Activated T-cell treated with anti-CD3 and anti-CD28 coated beads for 48 hours (primary cell): ENCODE measurements around the gene MAP4K1.
"Not testable (repeated sequence)": the region's sequence is repeated elsewhere in the genome, so short reads cannot be mapped to it uniquely, and the experiment has no call there.

ENCODE experiments used
- DNase-seq: peaks from one replicate; pipeline ENCODE4 v3.0.0-alpha.2; 2020; ENCODE audit warnings: low read depth

MAP4K1 gene

DNA sequence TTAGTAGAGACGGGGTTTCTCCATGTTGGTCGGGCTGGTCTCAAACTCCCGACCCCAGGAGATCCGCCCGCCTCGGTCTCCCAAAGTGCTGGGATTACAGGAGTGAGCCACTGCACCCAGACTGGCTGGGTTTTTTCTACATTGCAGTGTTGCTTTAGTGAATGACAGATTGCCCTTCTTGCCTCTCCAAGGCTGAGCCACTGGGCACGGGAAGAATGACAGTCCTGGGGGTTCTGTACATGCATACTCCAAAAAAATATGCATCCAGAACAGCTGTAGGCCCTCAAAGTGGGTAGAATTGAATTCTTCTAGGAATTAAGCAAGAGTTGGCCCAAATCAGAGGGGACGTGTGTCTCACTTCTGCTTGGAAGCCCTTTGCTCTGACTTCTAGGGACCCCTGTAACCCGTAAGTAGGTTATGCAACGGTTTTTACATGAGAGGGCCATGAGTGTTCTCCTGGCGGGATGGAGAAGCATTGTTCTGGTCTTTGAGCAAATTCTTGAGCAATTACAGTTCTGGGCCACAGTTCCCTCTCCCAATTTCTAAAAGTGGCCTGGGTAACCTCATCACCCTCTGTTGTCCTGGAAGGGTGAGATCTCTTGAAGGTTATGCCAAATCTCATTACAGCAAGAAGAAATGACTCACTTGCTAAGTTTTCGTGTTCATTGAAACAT, 33.3 kb upstream of the MAP4K1 start:
- no peak for DNase-seq

DNA sequence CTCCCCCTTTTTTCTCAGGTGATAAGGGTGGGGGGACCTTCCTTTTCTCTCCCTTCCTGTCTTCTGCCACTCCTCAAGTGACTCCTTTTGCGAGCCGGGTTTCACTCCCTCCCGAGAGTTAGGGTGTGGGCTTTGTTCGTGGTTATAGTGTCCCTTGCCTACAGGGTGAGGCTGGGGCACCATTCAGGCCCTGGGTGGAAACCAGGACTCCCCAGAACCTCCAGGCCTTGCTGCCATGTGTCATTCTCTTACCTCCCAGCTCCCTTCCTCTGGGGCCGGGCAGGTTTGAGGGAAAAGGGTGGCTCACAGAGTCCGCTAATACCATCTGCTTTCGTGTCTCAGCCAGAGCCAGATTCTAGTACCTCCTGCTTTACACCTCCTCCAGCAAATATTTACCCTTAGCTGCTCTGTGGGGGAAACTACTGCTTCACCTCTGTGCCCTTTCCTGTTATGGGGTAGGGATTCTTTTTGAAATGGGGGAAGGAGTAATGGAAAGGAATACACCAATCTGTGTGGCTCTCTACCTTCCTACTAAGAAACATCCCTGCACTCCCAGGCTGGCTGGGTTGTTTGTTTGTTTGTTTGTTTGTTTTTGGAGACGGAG, 32.5 kb upstream of the MAP4K1 start:
- no peak for DNase-seq

DNA sequence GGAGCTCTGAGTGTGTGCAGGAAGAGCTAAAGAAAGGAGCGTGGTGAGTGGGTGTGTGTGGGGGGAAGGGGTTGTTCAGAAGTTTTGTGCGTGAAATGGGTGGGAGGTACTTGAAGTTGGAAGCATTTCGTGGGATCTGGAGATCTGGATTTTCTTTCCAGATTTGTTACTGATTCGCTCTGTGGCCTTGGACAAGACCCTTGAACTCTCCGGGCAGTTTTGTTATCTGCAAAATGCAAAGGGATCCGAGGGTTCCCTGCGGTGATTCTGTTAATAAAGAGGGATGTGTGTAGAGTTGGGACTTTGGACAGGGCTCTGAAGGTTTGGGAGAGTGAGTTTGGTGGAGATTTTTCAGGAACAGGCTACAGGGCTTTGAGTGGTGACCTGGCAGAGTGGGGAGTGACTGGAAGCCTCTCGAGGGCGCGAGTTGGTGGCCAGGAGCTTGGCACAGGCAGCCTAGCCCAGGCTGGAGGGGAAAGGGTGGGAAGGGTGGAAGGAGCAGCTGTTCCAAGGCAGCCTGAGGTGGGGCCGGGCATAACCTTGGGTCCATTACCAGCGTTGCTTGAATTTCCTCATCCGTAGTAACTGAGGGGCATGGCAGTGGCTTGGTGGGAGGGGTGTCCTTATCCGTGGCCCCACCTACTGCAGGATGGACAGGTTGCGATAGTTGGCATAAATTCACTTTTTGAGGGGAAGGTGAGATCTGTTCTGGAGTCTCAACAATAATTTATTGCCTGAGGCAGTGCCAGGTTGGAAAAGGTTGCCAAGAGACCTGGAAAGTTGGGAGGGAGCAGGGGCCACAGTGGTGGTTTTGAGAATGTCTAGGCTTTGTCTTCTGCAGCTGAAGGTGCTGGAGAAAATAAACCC, 31.8 kb upstream of the MAP4K1 start:
- no peak for DNase-seq

DNA sequence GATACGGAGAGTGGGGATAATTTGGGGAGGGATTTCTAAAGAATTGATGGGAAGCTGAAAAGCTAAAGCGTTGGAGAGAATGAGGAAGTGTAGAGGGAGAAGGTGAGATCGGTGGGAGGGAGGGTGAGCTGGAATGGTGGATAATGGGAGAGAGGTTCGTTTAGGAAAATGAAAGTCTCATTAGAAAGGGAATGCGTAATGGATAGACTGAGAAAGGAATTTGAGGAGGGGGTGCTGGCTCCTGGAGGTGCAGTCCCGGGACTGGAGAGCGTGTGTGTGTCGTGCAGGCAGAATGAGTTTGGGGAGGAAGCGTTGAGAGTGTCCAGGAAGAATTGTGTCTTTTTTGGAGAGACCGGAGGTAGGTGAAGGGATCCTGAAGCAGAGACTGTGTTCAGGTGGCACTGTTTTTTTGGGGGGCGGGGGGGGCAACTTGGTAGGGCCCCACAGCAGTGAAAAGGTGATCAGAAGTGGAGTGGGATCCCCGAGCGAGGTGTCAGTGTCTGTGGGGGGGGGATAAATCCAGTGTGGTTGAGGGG, 31.1 kb upstream of the MAP4K1 start:
- DNase-seq = no peak

DNA sequence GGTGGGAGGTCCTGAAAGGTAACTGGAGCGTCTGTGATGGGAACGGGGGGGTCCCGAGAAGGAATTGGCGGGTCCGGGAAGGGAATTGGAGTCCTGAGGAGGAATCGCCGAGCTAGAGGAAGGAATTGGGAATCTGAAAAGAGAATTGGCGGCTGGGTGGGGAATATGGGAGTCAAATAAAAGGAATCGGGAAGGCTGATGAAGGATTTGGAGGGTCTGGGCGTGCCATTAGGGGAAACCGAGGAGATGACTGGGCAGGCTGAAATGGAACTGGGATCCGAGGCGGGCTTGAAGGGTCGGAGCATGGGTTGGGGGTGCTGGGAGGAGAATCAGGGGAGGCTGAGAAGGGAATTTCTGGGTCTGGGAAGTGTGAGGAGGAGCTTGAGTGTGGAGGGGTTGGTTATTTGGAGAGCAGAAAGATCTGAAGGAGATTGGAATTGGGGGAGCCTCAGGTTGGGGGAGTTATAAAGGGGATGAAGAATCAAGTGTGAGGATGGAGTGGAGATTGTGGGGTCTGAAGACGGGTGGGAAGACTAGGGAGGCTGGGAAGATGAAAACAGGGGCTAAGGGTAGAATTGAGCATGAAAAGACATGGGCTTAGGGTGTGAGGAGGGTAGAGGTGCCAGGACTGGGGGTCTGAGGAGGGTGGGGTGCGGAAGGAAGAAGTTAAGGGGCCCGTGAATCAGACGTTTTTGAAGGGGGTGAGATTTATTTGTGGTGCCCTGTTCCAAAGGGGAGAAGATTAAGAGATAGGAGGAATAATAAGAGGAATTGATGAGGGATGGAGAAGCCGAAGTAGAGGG, 30.4 kb upstream of the MAP4K1 start:
- DNase-seq = no peak

DNA sequence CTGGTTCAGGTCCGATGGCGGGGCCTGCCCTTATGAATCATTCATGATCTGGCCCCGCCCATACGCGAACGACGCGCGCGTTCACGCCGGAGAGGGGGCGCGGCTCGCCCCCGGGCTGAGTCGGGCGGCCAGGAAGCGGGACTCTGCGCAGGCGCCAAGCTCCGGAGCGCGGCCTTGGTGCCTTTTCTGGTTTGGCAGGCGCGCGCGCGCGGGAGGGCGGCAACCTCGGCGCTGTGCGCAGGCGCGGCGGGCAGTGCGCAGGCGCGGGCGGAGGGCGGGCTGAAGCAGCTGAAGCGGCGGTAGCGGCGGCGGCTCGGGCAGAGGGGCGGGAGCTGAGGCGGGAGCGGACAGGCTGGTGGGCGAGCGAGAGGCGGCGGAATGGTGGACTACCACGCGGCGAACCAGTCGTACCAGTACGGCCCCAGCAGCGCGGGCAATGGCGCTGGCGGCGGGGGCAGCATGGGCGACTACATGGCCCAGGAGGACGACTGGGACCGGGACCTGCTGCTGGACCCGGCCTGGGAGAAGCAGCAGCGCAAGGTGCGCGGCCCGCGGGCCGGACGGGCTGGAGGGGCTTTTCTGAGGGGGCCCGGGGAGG, 29.7 kb upstream of the MAP4K1 start, which contains the start of gene ACTN4:
ACTN4 (plus strand) TSS at position 282 of the 598 bp plus-strand sequence; CDS start at position 379, 97 bp downstream.
- DNase-seq = peak; percentile 100

DNA sequence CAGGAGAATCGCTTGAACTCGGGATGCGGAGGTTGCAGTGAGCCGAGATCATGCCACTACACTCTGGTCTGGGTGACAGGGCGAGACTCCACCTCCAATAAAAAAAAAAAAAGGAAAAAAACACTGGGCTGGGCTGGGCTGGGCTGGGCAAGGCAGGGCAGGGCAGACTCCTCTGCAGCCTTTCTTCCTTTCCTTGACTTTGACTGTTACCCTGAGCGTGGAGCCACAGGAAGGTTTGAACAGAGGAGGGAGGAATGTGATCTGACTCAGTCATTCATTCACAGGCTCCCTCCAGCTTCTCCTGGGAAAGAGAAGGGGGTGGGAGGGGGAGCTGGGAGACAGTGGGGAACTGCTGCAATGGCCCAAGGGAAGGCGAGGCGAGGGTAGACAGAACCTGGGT, 27.0 kb upstream of the MAP4K1 start:
- no peak for DNase-seq

DNA sequence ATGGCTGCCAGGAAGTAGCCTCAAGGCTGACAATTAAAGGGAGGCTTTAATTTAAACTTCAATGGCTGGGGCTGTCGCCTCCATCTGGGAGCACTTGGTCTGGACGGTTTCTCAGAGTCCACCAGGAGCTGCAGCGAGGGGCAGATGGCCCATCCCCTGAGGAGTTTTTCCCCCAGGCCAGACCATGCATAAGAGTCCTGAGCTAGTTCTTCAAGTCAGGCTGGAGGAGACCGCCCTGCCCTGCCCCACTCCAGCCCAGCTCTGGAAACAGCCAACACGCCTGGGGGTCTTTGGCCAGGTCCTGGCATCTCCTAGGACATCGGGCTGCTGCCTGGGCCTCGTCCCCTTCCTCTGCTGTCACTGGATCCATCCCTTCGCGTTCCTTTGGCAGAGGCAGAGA, 24.4 kb upstream of the MAP4K1 start:
- DNase-seq = no peak

DNA sequence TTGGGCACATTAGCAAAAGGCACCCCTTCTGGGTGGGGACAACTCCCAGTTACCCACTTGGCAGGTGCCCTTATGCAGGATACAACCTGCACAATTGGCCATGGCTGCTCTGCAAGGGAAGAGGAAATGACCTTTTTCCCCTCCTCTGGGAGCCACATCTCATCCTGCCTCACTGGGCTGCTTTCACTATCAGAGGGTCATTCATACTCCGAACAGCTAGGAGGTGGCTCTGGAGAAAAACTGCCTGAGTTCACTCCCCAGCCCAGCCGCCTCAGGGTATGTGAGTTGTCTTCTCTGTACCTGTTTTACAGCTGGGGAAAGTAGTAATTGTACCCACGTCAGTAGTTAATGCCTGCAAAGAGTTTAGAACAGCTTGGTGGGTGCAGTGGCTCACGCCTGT, 22.6 kb upstream of the MAP4K1 start:
- DNase-seq = no peak

DNA sequence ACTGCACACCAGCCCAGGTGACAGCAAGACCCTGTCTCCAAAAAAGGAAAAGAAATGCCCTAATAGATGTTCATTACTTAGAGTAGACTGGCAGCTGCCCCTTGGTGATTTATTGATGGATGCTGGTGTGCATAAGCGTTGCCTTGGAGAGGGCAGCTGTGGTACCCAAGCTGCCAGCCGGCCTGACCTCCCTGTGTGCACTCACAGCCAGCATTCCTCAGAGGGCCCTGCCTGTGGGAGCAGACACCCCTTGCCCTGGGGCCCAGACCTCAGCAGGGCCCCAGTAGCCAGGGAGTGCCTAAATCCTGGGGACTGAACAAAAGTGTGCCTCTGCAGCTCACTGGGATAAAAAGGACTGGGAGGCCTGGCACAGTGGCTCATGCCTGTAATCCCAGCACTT, 21.9 kb upstream of the MAP4K1 start:
- no peak for DNase-seq

DNA sequence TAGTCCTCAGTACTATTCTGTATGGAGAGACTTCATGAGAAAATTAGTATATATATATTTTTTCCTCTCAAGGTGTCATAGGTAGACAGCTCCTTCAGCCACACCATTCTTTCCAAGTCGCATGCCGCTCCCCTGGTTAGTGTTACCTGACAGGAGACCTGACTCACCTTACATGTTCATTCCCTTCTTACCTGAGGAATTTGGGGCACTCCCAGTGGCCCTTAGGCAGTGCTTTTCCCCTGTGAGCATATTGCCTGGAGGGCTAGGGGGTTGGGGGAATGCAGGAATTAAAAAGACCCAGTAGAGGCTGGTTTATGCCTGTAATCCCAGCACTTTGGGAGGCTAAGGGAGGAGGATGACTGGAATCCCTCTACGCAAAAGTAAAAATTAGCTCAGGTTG, 20.7 kb upstream of the MAP4K1 start:
- no peak for DNase-seq

DNA sequence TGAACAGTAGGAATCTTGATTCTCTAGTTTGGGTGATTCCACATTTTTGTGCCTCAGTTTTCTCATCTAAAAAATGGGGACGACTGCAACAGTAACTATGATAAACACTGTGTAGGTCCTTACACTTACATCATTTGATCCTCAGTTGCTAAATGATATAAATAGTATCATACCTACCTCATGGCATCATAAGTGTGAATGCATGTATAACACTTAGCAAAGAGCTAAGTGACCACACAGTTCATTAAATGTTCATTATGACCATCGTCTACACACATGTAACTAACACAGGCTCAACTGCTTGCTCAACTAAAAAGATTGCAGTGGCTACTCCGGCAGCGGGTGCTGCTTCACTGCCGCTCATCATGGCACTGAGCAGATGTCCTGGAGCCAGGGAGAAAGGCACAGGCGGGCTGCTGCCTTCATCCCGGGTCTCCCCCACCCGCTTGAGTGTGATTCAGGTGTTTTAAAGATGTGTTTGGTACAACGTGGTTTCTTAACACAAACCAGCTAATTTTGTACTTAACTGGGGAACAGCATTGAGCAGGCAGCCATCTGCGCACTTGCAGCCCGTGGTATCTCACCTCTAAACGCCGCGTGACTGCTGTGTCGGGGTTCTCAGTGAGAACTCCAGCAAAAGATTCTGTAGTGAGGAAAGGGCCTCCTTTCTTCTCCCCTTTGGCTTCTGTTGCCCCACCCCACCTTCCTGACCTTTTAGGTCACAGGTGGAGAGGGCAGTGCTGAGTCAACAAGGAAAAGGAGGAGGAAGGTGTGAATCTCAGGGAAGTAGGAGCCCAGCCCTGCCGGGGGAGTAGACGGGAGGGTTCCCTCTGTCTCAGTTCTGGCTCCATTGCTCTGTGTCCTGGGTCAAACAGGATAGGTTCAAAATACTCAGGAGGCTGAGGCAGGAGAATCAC, 18.0 kb upstream of the MAP4K1 start:
- no peak for DNase-seq

DNA sequence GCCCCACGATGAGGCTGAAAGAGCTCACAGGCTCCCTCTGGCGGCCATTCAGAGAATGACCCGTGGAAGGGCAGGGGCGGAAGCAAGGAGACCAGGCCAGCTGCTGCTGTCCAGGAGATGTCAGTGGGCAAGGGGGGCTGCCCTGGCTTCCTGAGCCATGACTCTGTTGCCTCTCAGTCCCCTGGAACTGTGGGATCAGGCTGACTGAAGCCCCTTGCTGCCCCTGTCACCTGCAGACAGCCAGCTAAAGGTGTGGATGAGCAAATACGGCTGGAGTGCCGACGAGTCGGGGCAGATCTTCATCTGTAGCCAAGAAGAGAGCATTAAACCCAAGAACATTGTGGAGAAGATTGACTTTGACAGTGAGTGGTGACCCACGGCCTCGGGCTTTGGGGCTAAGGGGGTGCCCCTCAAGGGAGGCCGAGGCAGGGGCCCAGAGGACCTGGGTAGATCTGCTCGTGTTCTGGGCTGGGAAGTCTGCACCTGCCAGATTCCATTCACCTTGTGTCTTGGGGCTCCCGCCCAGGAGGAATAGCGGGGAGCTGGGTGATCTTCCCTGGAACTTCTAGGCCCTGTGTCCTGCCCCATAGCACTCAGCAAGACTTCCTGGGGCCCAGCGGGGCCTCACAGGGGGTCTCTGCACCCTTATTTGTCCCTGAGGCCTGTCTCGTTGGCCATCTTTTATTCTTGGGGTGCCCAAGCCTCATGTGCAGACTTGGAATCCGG, 17.2 kb upstream of the MAP4K1 start:
- peak; percentile 67 for DNase-seq

DNA sequence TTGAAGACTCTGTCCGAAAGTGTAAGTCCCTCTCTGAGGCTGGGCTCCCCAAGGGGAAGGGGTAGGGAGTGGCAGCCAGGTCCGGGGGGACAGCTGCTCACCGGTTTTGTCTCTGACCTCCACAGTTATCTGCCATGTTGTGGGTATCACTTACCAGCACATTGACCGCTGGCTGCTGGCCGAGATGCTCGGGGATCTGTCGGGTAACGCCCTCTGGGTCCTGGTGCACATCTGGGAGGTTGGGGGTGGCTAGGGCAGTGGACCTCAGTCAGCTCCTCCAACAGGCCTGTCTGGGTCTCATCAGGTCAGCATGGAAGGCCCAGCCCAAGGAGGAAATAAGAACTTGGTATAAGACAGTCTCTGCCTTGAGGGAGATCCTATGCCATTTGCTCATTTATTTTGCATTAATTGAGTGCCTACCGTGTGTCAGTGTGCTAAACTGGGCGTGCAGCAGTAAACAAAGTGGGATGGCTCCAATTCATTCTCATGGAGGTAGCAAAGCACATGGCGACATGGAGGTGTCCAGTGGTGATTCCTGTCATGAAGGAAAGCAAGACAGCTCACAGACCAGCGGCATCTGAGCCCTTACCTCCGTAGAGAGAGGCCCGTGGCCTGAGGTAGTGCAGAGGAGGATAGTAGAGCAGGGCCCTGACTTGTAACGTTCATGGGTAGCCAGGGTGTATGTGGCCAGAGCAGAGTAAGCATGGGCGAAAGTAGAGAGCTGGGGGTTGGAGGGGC, 14.9 kb upstream of the MAP4K1 start:
- DNase-seq = no peak

DNA sequence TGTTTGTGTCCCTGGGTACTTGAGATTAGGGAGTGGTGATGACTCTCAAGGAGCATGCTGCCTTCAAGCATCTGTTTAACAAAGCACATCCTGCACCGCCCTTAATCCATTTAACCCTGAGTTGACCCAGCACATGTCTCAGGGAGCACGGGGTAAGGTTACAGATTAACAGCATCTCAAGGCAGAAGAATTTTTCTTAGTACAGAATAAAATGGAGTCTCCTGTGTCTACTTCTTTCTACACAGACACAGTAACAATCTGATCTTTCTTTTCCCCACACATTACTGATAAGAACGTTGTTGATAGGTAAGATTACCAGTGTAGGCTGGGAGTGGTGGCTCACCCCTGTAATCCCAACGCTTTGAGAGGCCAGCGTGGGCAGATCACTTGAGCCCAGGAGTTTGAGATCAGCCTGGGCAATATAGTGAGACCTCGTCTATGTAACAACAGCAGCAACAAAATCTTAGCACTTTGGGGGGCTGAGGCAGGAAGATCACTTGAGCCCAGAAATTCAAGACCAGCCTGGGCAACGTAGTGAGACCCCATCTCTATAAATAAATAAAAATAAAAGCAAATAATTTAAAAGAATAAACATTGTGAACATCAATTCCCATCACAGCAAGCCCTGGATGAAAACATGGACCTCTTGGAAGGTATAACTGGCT, 14.2 kb upstream of the MAP4K1 start:
- DNase-seq = not testable (repeated sequence)

DNA sequence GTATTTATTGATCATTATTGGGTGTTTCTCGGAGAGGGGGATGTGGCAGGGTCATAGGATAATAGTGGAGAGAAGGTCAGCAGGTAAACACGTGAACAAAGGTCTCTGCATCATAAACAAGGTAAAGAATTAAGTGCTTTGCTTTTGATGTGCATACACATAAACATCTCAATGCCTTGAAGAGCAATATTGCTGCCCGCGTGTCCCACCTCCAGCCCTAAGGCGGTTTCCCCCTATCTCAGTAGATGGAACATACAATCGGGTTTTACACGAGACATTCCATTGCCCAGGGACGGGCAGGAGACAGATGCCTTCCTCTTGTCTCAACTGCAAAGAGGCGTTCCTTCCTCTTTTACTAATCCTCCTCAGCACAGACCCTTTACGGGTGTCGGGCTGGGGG, 13.5 kb upstream of the MAP4K1 start:
- not testable (repeated sequence) for DNase-seq

DNA sequence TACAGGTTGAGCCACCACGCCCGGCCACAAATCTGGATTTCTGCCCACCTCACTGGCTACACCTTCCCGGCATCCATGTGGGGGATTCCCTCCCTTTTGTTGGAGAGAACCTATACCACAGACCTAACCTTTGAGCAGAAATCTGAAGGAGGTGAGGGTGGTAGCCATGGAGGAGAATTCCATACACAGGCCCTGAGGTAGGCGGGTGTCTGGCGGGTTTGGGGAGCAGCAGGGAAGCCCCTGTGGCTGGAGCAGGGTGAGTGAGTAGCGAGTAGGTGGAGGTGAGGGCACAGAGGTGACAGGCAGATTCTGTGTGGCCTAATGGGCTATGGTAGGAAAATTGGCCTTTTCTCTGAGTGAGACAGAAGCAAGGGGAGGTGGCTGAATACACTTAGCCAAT, 11.8 kb upstream of the MAP4K1 start:
- no peak for DNase-seq

DNA sequence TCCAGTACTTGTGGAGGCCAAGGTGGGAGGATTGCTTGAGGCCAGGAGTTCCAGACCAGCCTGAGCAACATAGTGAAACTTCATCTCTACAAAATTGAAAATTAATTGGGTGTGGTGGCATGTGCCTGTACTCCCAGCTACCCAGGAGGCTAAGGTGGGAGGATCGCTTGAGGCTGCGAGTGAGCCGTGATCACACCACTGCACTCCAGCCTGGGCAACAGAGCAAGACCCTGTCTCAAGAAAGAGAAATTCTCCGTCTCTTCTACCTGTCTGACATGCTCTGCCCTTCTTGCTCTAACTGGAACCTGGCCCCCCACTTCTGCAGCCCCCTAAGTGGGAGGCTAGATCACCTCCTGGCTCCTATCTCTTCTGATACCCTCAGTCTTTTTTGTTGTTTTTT, 8.6 kb upstream of the MAP4K1 start:
- no peak for DNase-seq

DNA sequence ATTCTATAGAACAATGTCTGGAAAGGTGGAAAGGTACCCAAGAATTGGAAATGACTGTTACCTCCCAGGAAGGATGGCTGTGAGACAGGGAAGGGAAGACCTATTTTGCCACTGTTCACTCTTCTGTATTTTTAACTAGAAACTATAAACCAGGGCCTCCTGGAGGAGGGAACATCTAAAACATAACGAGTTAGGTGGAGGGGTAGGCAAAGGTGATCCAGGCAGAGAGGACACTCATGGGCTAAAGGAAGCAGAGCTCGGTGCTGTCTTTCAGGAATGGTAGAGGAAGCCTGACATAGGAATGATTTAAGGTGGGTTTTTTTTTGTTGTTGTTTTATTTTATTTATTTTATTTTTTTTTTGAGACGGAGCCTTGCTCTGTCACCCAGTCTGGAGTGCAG, 7.1 kb upstream of the MAP4K1 start:
- no peak for DNase-seq
